OCI-LY7 (cell line): ENCODE measurements around the gene PIK3R6. TPM values are rescaled to one million over a fixed set of nuclear protein-coding genes. Genes with fewer than 3 reads are reported as not detected.

Experiments used
- BruUV-seq: library from RNA; stranded (reverse); fragments of 400-500 nt; replicated peaks from 2 replicates; lab custom pipeline; 2021; lab: Mats Ljungman, UMichigan
- CTCF ChIA-PET: fragments of 300-600 bp; sonication (Branson Sonifier 250); formaldehyde crosslinking; loops from one replicate; lab custom pipeline; 2022; ENCODE audit warnings: antibody characterized with exemption; ENCODE audit not compliant: unreplicated experiment; lab: Charles Lee
- POLR2A ChIA-PET: fragments of 300-600 bp; sonication (Branson Sonifier 250); formaldehyde crosslinking; loops from one replicate; lab custom pipeline; 2022; ENCODE audit warnings: antibody characterized with exemption; lab: Charles Lee
- DNase-seq: peaks from one replicate; pipeline ENCODE4 v3.0.0-alpha.2; 2015; ENCODE audit warnings: low spot score
- H2AFZ ChIP-seq: fragments of 200-600 bp; sonication (generic), shearing (Covaris generic); 2 replicates; pipeline ENCODE4 v1.6.1; 2014; ENCODE audit warnings: mild to moderate bottlenecking, antibody characterized with exemption, low read length, moderate library complexity
- H3K27ac ChIP-seq: fragments of 200-600 bp; sonication (generic); 2 replicates; pipeline ENCODE4 v1.5.1; 2014; ENCODE audit warnings: mixed run types, low read depth, mild to moderate bottlenecking, moderate library complexity, low read length, inconsistent platforms; ENCODE audit not compliant: poor library complexity, severe bottlenecking
- H3K36me3 ChIP-seq: fragments of 200-600 bp; sonication (generic); 2 replicates; pipeline ENCODE4 v1.6.1; 2014; ENCODE audit warnings: mild to moderate bottlenecking, antibody characterized with exemption, low read length, moderate library complexity, mixed read lengths; ENCODE audit not compliant: insufficient read depth
- H3K4me1 ChIP-seq: fragments of 200-600 bp; sonication (generic); 2 replicates; pipeline ENCODE4 v1.5.1; 2014; ENCODE audit warnings: mild to moderate bottlenecking, low read length; ENCODE audit not compliant: insufficient read depth, poor library complexity, severe bottlenecking
- H3K4me2 ChIP-seq: fragments of 200-600 bp; sonication (generic); 2 replicates; pipeline ENCODE4 v1.6.1; 2014; ENCODE audit warnings: mild to moderate bottlenecking, low read length
- H3K4me3 ChIP-seq: fragments of 200-600 bp; sonication (generic); 2 replicates; pipeline ENCODE4 v1.5.1; 2014; ENCODE audit warnings: mild to moderate bottlenecking, low read depth, low read length; ENCODE audit not compliant: poor library complexity, severe bottlenecking
- H3K79me2 ChIP-seq: fragments of 200-600 bp; sonication (generic); 2 replicates; pipeline ENCODE4 v1.6.1; 2016; ENCODE audit warnings: low read depth, mild to moderate bottlenecking, low read length, moderate library complexity, mixed read lengths; ENCODE audit not compliant: insufficient read depth
- H3K9me2 ChIP-seq: fragments of 200-600 bp; sonication (generic); 2 replicates; pipeline ENCODE4 v1.6.1; 2016; ENCODE audit warnings: mild to moderate bottlenecking, low read length, mixed read lengths; ENCODE audit not compliant: insufficient read depth
- H3K9me3 ChIP-seq: fragments of 200-600 bp; sonication (generic); 2 replicates; pipeline ENCODE4 v1.6.1; 2014; ENCODE audit warnings: mild to moderate bottlenecking, mixed run types, low read length, mixed read lengths
- H4K20me1 ChIP-seq: fragments of 200-600 bp; sonication (generic); 2 replicates; pipeline ENCODE4 v1.6.1; 2014; ENCODE audit warnings: mild to moderate bottlenecking, antibody characterized with exemption, low read length, moderate library complexity, mixed read lengths; ENCODE audit not compliant: insufficient read depth
- CTCF ChIP-seq: fragments of 200-600 bp; sonication (generic); conservative IDR thresholded peaks from 2 replicates; pipeline ENCODE4 v1.5.1; 2014; ENCODE audit warnings: mild to moderate bottlenecking, antibody characterized with exemption, low read length, moderate library complexity, mixed read lengths
- EZH2phosphoT487 ChIP-seq: fragments of 200-600 bp; sonication (generic); IDR thresholded peaks from 2 replicates; pipeline ENCODE4 v1.6.1; 2018; ENCODE audit warnings: low read depth, borderline replicate concordance, mild to moderate bottlenecking, mixed run types, antibody characterized with exemption, low read length, moderate library complexity, mixed read lengths
- intact Hi-C: fragments of 100-400 bp; cut with micrococcal nuclease; formaldehyde crosslinking; loops from one replicate; pipeline ENCODE4 v1.10.0; 2022; ENCODE audit not compliant: unreplicated experiment
- total RNA-seq, 2 experiments: library from RNA; depleted of rRNA in 1 of 2; stranded (reverse); fragments of >200 nt in 1 of 2; shearing (Covaris generic) in 1 of 2; gene quantifications; 2 replicates each; pipeline ENCODE4 v1.2.3, GENCODE V29; 2014 to 2022

PIK3R6 gene
- total RNA-seq, 2 experiments from 2014 or later = not detected

- intact Hi-C loops = no loop called here
- CTCF ChIA-PET = no interaction called here
Observed at GRCh38 chr17:8883353-8883752, 15.9 kb upstream of the PIK3R6 start.

GRCh38 chr17:8881606-8882005 is 14.1 kb upstream of the PIK3R6 start:
- Histone ChIP-seq H3K4me2 (no peak overlapping the region), H3K4me1 (no peaks in the 10 kb centered on the region), H3K27ac (no peak overlapping the region), H2AFZ (no peak overlapping the region), H3K9me2 (no peaks in the 10 kb centered on the region), H3K36me3 (no peaks in the 10 kb centered on the region), H3K9me3 (no peaks in the 10 kb centered on the region), H4K20me1 (no peaks in the 10 kb centered on the region), H3K79me2 (no peaks in the 10 kb centered on the region), H3K4me3 (no peak overlapping the region)
- CTCF ChIA-PET = no interaction called here
- TF ChIP-seq EZH2phosphoT487 = no peak
- no peak for TF ChIP-seq CTCF
- POLR2A ChIA-PET = no interaction called here
- DNase-seq = no peak
- no TSS peak for BruUV-seq
- intact Hi-C loops = no loop called here

More at GRCh38 chr17:8883353-8883752, 15.9 kb upstream of the PIK3R6 start:
- TF ChIP-seq EZH2phosphoT487 (no peak), CTCF (no peak)
- Histone ChIP-seq H3K4me3 (no peak overlapping the region), H3K79me2 (no peaks in the 10 kb centered on the region), H3K27ac (no peak overlapping the region), H2AFZ (no peak overlapping the region), H3K9me2 (no peaks in the 10 kb centered on the region), H3K4me2 (no peak overlapping the region), H3K36me3 (no peaks in the 10 kb centered on the region), H3K4me1 (no peaks in the 10 kb centered on the region), H3K9me3 (no peaks in the 10 kb centered on the region), H4K20me1 (no peaks in the 10 kb centered on the region)
- BruUV-seq = no TSS peak
- POLR2A ChIA-PET = interaction anchor here (0.6 kb wide), 1 partner anchor 11 kb away, joined by 4 read pairs; no protein-coding TSS in a partner anchor
- no peak for DNase-seq

GRCh38 chr17:8880466-8880865 is 13.0 kb upstream of the PIK3R6 start:
- no peaks in the 10 kb centered on the region for H3K79me2 ChIP-seq
- DNase-seq = no peak
- no peaks in the 10 kb centered on the region for H3K4me1 ChIP-seq
- no peak overlapping the region for H3K4me3 ChIP-seq
- no TSS peak for BruUV-seq
- no peaks in the 10 kb centered on the region for H3K9me2 ChIP-seq
- TF ChIP-seq EZH2phosphoT487 (no peak), CTCF (no peak)
- no peak overlapping the region for H3K4me2 ChIP-seq
- no peaks in the 10 kb centered on the region for H3K9me3 ChIP-seq
- intact Hi-C loops = no loop called here
- CTCF ChIA-PET = no interaction called here
- no peak overlapping the region for H3K27ac ChIP-seq
- H4K20me1 ChIP-seq = no peaks in the 10 kb centered on the region
- H2AFZ ChIP-seq = no peak overlapping the region
- POLR2A ChIA-PET = no interaction called here
- H3K36me3 ChIP-seq = no peaks in the 10 kb centered on the region
